Kidney (tissue), 14 donors: ENCODE measurements around the gene TMEM125. TPM values are rescaled to one million over a fixed set of nuclear protein-coding genes. Genes with fewer than 3 reads are reported as not detected.

Experiments used
- DNase-seq, 5 donors: peaks; one replicate each; pipeline ENCODE4 v3.0.0-alpha.2; 2013 to 2020
- FAIRE-seq: peaks from 2 replicates; lab custom pipeline; 2012; peaks lifted over from hg19 to GRCh38; lab: Jason Lieb, UNC
- H3K27ac ChIP-seq, 2 donors: one replicate each; pipeline ENCODE4 v1.7.0; 2013; ENCODE audit warnings: low read depth in 2 of 2, low read length in 2 of 2, inconsistent platforms in 1 of 2
- H3K27me3 ChIP-seq: one replicate; pipeline ENCODE4 v1.7.1; 2013; ENCODE audit warnings: low read length, inconsistent platforms; ENCODE audit not compliant: control insufficient read depth, insufficient read depth
- H3K36me3 ChIP-seq, 3 donors: one replicate each; pipeline versions ENCODE4 v1.7.0 to v1.7.1; 2013; ENCODE audit warnings: low read length in 3 of 3, control low read depth in 1 of 3, inconsistent platforms in 1 of 3; ENCODE audit not compliant: insufficient read depth in 3 of 3, control insufficient read depth in 2 of 3
- H3K4me1 ChIP-seq, 3 donors: one replicate each; pipeline versions ENCODE4 v1.7.0 to v1.7.1; 2013; ENCODE audit warnings: low read length in 3 of 3, inconsistent platforms in 1 of 3, low read depth in 1 of 3; ENCODE audit not compliant: control insufficient read depth in 2 of 3, insufficient read depth in 2 of 3
- H3K4me3 ChIP-seq, 3 donors: one replicate each; pipeline versions ENCODE4 v1.7.0 to v1.8.1; 2013; ENCODE audit warnings: low read length in 3 of 3, control low read depth in 1 of 3, inconsistent platforms in 1 of 3
- H3K9ac ChIP-seq, 3 donors: one replicate each; pipeline versions ENCODE4 v1.7.0 to v1.7.1; 2013; ENCODE audit warnings: low read length in 3 of 3, control low read depth in 1 of 3, inconsistent platforms in 1 of 3
- H3K9me3 ChIP-seq, 3 donors: one replicate each; pipeline versions ENCODE4 v1.7.0 to v1.7.1; 2013; ENCODE audit warnings: low read length in 3 of 3, control low read depth in 1 of 3, inconsistent platforms in 1 of 3; ENCODE audit not compliant: control insufficient read depth in 2 of 3, insufficient read depth in 1 of 3
- CTCF ChIP-seq: IDR thresholded peaks from 3 replicates; pipeline ENCODE4 v1.5.1; 2012; ENCODE audit warnings: mild to moderate bottlenecking, moderate library complexity, borderline replicate concordance; ENCODE audit not compliant: insufficient read depth; ENCODE audit errors: extremely low read depth
- intact Hi-C: fragments of 100-400 bp; cut with DNase I; formaldehyde crosslinking; loops from one replicate; pipeline ENCODE4 v1.11.1; 2022
- polyA plus RNA-seq: library from polyadenylated mRNA; stranded (reverse); fragments of 350-450 nt; fragmentation: Illumina TruSeq; extraction: RNeasy Lipid Tissue Mini Kit (QIAGEN cat#74804); gene quantifications from one replicate; pipeline ENCODE4 v1.2.3, GENCODE V29; 2014; ENCODE audit warnings: low read depth, low replicate concordance; ENCODE audit not compliant: insufficient read depth
- total RNA-seq: library from RNA; stranded (reverse); fragmentation: NEBNext Ultra II Directional; extraction: Animal tissue kit (Norgen Biotek cat#: 25700); gene quantifications from one replicate; pipeline ENCODE4 v1.2.1, GENCODE V29; 2021
- donor health status: control.
- donor health status: control.
- donor health status: control.
- donor health status: control.
- donor health status: control.
- donor health status: DM: yes; HTN: yes; CAD: no.
- donor health status: Normal renal cell carcinoma (clear cell type).

Gene TMEM125
- total and polyA plus RNA-seq, 2 donors from 2014 or later: 17.5 to 22.0 TPM

- Histone ChIP-seq H3K27ac (no peak overlapping the region), H3K27me3 (no peaks in the 10 kb centered on the region), H3K36me3 (no peaks in the 10 kb centered on the region), H3K4me1 (peaks cover 0 to 12% (median 4%) of the 10 kb centered on the region in 3 donors), H3K9ac (no peak overlapping the region), H3K4me3 (peak overlapping the region in 1 of 3 donors; percentile 23), H3K9me3 (no peaks in the 10 kb centered on the region)
- FAIRE-seq (no peak), DNase-seq (no peak)
- no peak for TF ChIP-seq CTCF
- intact Hi-C loops: no loop called here
These were observed 32.4 kb downstream of the TMEM125 start for GRCh38 chr1:43302201-43302600.

GRCh38 chr1:43302721-43303470 is 33.1 kb downstream of the TMEM125 start:
- Histone ChIP-seq H3K9me3 (no peaks in the 10 kb centered on the region), H3K4me3 (peak overlapping the region in 1 of 3 donors; percentile 23), H3K36me3 (no peaks in the 10 kb centered on the region), H3K27me3 (no peaks in the 10 kb centered on the region), H3K27ac (no peak overlapping the region), H3K9ac (no peak overlapping the region), H3K4me1 (peaks cover 0 to 12% (median 4%) of the 10 kb centered on the region in 3 donors)
- no peak for TF ChIP-seq CTCF
- FAIRE-seq (no peak), DNase-seq (peak in 1 of 5 donors; percentile 34)
- intact Hi-C loops: no loop called here

GRCh38 chr1:43303471-43304313 is 33.9 kb downstream of the TMEM125 start:
- FAIRE-seq (no peak), DNase-seq (peak in 1 of 5 donors; percentile 37)
- Histone ChIP-seq H3K36me3 (no peaks in the 10 kb centered on the region), H3K9ac (no peak overlapping the region), H3K27ac (peak overlapping the region; percentile 1 to 23), H3K4me3 (peak overlapping the region in 1 of 3 donors; percentile 23), H3K9me3 (no peaks in the 10 kb centered on the region), H3K27me3 (no peaks in the 10 kb centered on the region), H3K4me1 (peaks cover 0 to 12% (median 4%) of the 10 kb centered on the region in 3 donors)
- no peak for TF ChIP-seq CTCF
- intact Hi-C loops: no loop called here
